Measurements from ENCODE around the gene ITGA8.
"Not testable (repeated sequence)": the region's sequence is repeated elsewhere in the genome, so short reads cannot be mapped to it uniquely, and the experiment has no call there.

Gene ITGA8

DNA sequence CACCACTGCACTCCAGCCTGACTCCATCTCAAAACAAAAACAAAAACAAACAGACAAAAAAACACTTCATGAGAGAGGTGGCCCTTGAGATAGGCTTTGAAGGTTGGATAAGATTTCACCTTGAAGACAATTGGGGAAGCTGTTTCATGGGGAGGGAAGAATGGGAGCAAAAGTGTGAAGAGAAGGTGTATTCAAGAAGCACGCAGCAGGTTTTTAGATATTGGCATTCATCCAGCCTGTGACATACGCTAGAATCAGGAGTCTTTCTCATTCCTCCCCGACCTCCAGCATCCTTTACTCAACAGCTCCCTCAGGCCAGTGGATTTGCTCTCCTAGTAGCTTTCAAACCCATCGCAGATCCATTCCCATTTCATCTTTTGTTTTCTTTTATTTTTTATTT, 232.3 kb downstream of the ITGA8 start:
- no peak for DNase-seq

DNA sequence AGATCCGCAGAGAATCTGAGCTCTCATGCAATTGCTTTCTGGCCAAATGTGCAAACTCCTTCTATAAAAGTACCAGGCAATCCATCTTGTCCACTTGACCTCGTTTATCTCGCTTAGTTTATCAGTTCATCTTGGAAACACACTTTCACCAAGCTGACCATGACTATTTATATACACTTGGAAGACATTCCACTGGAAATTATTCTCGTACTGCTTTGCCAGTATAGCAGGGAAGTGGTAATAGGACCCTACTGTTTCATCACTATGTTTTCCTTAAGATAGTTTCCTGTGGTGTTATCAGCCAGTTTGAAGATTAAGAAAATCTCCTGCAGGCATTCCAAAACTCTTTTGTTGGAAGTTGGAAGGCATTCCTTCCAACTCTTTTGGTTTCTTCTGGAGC, 233.3 kb downstream of the ITGA8 start:
- no peak for DNase-seq

DNA sequence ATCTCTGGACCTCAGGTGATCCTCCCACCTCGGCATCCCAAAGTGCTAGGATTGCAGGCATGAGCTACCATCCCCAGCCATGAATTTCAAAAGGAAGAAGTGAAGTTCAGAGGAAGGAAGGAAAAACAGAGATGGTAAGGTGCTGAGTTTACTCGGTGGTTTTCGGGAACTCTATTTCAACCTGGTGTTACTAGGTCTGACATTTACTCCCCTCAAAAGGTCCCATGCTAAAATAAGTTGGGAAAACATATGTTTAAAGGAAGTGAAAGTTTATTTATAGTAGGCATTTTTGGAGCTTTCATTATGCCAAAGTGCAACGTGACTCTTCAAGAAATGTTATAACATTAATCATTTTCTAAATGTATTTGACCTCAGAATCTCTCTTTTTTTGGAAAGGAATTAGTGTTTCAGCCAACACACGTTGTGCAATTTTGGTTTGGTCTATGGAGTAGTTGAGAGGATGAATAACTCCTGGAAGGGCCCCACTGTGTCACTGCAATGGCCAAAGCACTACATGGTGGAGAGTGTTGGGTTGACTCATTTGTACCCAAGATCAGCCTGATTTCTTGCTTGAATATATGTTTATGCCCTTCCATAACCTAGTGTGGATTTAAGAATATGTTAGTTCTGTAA, 233.9 kb downstream of the ITGA8 start:
- DNase-seq: no peak

DNA sequence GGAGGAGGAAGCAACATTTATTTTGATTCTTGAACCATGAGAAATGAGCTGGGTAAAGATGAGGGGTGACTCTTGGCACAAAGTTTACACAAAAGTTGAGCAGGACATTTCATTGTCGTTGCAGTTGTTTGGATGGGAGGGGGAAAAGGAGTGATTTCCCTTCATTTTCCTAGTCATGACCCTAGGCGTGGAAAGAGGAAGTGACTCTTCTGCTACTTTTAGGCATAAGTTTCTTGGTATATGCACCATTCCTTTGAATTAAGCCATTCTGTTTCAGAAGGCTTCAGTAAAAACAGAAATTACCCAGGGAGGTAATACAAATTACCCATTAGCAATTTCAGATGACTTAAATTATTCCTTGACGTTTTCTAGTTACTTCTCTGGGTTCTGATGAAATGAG, 234.7 kb downstream of the ITGA8 start:
- DNase-seq: no peak

DNA sequence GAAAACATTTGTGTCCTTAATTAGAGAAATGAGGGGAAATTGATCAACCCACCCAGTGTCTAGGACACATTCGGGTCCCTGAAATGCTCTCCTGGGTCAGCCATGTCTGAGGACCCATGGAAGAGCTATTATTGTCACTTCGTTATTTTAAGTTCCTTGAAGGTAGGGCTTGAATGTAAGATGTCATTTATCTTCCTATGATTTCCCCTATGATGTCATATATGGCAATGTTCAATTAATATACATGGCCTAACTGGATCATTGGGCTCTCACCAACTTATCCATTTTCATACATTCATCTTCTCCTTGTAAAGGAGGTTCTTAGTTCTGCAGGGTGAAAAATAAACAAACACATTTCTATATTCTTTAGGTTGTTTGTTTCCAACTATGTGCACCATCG, 235.6 kb downstream of the ITGA8 start:
- DNase-seq: no peak

DNA sequence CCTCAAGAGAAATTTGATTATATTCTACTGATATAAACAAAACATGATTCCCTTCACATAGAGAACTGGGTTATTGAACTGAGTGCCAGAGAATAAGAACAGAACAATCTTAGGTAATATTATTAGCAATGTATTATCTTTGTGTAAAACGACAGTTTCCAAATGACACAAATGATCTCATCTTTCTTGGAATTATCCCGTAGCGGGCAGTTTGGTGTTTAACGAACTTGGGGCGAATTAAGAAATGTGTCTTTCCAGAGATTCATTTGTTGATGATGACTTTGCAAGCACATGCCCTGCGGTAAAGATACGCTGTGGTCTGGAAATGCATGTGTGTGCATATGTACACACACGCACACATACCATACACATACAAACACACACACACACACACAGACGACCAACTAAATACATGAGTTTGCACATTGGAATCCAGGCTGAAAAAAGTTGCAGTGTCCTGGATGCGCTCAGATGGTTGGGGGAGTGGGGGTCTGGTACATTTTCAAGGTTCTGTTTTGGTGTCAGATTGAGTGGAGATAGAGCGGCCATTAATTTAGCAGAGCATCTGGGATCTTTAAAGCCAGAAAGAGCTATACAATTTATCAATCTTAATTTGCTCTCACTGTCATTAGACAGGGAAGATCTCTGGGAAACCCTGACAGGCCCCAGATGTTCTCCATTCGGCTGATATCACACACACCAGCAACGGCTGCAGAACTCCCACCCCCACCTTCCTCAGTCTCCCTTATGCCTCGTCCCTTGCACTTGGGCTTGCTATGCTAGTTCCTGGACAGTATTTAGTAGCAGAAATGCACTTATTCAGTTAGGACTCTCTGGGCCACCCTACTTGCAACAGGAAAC, 236.3 kb downstream of the ITGA8 start:
- no peak for DNase-seq

DNA sequence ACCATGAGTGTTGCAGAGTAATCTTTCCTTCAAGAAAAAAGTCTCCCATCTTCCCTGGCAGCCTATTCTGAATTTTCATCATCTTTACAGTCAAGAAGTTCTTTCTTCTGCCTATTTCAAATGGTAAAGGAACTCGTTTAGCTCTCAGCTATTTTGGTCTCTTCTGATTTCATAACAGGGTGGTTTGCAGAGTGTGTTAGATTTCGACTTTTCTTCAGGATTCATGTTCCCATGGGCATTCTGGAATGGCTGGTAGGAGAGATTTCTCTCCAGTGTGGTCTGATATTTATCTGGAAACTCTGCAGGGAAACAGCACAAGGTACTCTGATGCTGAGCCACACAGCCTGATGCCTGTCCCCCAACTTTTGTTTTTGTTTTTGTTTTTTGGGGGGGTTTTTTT, 237.6 kb downstream of the ITGA8 start:
- DNase-seq: no peak

DNA sequence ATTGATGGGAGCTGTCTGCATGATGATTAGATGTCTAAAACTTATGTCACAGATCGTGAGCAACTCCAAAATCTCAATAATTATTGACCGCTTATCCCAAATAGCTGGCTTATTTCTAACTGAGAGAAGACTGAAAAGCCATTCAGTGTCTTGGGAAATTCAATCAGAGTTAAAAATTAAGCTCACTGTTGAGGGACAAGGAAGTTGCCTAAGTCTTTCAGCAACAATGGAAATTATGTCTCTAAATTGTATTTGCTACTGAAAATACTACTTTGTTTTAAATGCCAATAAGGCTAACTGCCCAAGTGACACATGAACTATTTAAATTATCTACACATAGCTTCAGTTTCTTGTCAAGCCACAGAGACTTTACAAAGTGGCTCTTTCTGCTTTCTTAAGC, 240.8 kb downstream of the ITGA8 start:
- no peak for DNase-seq

DNA sequence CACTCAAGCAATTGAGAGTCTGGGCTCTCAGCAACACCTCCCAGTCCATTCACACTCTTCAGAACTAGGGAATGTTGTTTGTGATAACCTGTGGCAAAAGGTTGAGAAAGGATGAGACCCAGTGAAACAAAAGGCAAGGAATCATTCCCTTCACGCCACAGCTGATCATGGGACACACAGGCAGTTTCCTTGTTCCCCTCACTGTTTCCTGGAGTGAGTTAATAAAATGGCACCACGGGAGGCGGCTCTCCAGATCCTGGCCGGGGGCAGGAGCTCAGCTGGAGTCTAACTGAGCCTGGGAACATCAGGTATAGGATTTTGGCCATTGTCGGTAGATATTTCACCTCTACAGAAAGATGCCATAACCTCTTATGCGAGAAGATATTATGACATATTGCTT, 241.3 kb downstream of the ITGA8 start:
- no peak for DNase-seq

DNA sequence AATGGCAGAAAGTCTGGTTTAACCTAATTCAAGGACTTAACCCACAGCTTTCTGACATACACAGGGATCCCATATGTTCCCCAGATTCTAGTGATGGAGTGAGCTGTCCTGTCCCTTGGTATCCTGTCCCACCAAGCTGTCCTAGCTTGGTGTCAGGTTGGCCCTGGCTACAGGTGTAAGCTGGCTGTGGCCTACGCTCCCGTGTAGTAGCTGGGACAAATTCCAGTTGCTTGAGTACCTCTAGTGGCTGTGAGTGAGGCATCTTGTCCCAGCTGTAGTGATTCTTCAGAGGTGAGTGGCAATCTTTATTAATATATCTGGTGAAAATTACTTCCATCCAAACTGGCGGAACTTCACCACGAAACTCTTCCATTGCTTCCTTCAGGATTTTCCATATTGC, 243.4 kb downstream of the ITGA8 start:
- DNase-seq: no peak

DNA sequence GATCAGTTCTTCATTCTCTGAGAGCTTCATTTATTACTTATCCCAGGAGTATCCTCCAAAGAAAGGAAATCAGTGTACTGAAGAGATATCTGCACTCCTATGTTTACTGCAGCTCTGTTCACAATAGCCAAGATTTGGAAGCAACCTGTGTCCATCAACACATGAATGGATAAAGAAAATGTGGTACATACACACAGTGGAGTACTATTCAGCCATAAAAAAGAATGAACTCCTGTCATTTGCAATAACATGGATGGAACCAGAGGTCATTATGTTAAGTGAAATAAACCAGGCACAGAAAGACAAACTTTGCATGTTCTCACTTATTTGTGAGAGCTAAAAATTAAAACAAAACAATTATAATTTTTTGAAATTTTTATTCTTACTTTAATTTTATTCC, 244.3 kb downstream of the ITGA8 start:
- DNase-seq: not testable (repeated sequence)

DNA sequence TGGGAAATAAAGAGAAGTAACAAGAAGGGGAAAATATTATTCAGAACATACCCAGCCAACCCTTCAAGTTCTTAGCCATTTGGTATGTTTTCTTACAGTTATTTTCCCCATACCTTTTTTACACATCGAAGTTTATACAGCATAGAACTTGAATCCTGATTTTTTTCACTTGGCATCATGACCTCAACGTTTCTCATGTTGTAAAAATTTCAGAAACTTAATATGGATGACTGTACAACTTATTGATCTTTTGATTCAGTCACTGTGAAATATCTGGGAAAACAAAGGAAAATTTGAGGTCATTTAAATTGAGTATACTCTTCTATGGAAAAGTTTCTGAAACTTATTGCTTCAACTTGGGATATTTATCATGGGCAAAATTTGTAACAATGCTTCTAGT, 245.1 kb downstream of the ITGA8 start:
- no peak for DNase-seq

DNA sequence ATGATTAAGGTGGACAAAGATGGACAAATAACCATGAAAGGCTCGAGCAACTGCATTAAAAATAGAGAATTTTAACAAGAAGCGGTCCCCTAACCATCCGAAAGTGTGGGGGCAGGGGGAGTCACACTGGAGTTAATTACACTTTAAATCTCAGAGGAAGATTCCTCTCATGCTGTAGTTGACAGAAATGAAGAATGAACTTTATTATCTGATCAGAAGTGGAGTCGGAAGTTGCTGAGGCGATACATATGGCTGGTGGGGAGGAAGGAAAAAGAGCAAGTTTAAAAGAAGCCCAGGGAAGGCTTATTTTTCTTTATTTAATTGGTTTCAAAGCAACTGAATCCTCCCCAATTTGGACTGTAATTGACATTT, 246.3 kb downstream of the ITGA8 start:
- no peak for DNase-seq

DNA sequence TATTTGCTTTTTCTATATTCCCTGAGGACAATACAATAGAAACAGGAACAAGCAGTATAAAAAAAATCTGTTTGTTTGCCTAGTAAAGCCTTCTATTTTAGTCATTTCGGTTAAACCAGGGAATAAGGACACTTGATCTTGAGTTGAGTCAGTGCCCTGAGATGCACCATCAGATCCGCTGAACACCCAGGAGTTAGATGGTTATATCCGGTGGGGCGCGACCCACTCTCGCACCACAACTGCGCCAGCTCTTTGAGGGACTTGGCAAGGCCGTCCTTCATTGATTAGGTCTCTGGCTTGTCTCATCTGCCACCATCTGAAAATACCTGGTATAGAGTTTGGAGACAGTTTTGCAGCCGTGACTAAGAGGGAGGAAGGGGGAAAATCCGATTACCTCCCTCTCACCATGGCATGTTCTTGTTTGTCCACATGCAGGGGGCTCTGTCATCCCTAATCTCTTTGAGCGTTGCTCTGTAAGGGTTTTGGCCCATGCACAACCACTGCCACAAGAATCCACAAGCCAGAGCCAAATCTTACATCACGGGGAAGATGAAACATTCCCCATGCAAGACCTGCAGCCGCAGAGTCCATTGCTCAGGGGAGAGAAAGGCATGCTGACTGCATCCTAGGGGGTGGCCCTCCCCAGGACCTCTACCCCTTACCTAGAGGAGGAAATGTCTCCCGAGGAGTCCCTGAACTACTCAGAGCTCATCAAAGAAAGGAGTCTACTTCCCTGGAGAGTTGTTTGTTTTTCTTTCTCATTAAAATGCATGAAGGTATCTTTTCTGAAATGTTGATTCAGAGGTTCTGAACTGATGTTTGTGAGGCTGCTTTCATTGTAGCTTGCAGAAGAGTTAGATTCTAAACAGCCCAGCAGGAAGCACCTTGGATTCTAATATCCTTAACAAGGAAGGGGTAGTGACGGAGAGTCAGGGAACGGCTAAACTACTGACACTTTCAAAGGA, 247.0 kb downstream of the ITGA8 start:
- no peak for DNase-seq

DNA sequence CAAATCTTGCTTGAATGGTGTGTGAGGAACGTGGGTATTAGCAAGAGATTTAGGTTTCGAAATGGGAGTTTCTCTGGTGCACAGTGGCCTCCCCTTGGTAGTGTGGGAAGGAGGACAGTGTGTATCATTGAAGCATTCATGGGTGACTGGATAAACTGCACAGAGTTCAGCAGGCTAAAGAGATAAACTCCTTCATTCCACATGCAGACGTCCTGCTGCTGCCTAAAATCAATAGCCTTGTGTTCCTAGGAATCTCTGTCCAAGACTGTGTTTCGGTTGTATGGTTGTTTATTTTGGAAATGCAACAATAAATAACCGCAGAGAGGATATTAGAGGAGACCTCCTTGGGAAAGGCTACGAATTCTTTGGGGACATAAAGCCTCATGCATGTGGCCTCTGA, 247.7 kb downstream of the ITGA8 start:
- DNase-seq: no peak

DNA sequence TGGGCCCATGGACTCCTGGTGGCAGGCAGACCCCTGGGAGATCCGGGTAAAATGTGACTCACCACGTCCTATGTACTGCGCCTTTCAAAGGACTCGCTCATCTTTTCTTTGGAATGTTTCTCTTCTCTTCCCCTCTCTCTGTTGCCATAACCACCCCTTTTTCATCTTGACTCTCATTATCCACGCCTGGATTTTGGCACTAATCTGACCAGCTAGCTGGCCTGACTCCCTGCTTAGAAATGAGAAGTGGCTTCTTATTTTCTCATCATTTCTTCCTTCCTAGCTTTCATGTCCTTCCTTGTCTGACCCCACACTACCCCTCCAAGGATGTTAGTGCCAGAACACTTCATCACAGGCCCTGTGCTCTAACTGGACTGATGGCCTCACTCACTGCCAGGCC, 250.6 kb downstream of the ITGA8 start:
- no peak for DNase-seq

DNA sequence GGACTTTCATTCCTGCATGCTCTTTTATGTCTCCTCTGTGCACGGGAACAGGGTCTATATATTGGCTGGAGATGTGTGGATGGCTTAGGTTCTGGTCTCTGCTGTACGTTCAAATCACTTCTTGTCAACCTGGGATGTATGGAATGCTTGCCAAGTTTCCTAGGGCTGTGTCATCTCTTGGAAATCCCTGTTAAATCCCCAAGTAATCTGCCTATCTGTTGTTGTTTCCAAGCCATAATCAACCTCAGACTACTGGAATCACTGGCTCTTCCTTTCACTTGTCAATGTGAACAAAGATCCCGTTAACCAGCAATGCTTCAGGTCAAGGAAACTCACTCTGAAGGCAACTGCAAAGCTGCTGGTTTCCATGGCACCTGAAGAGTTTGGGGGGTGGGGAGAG, 255.3 kb downstream of the ITGA8 start:
- DNase-seq: no peak

Data from midbrain (tissue), 1 donor.